SHP77 (cell line): ENCODE measurements around the gene RCBTB2.

Experiments used
- DNase-seq, 2 experiments: peaks; one replicate each; lab custom pipeline; 2025; lab: John Stamatoyannopoulos, UW

Gene RCBTB2

GRCh38 chr13:48448285-48448958, 84.5 kb downstream of the RCBTB2 start:
- no peak for DNase-seq

- DNase-seq = no peak
These were observed 86.4 kb downstream of the RCBTB2 start for GRCh38 chr13:48446464-48446863.

GRCh38 chr13:48443442-48444208, 89.3 kb downstream of the RCBTB2 start:
- no peak for DNase-seq
